Measurements from ENCODE around the gene NOL9.

The NOL9 gene

DNA sequence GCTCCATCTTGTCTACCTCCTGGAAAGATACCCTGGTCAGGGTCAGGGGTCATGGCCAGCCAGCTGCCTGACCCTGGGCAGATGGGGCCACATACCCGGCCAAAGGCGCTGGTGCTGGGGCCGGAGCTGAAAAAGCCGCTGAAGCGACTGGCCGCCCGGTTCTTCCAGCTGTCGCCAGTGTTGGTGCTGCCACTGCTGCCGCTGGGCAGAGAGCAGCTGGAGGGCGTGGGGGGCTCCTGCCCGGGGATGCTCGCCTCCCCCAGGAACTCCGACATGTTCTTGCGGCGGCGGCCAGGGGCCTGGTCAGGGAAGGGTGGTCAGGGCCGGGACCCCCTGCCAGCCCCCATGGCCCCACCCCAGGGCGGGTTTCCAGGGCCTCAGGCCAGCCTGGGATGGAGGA is 81.2 kb downstream of the NOL9 start:
- in situ Hi-C loops (cut with HindIII; ENCODE audit: low sequenced_read_pairs), result no loop called here

DNA sequence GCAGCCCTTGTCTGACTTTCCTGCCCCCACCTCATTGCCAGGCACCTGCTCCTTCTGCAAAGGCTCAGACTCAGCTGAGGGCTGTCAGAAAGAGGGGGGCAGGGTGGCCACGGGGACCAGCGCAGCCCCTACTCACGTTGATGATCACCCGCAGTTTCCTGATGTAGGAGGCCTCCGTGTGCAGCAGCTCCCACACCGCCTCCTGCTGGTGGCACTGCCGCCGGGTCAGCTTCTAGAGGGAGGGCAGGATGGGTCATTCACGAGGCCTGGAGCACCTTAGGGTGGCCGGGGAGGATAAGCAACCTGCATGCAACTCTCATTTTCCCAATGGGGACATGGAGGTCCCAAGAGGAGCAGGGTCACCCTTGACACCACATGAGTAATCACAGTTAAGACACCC is 81.9 kb downstream of the NOL9 start:
- in situ Hi-C loops (cut with HindIII; ENCODE audit: low sequenced_read_pairs), result no loop called here

DNA sequence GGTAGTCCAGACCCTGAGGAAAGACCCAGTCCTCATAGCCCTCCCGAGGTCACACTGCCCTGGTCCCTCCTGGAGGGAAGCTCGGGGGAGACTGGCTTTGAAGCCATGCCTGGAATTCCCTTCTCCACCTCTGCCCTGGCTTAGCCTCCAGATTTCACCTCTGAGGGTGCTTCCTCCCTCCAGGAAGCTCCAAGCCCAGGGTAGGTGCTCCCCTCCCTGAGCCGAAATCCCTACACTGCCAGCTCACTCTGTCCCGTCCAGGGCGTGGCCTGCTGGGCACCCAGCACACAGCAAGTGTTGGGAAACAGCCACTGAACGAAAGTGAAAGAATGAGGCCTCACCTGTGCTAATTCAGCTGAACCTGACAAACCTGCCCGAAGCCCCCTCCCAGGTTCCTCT is 82.3 kb downstream of the NOL9 start:
- in situ Hi-C loops (cut with HindIII; ENCODE audit: low sequenced_read_pairs), result no loop called here
